NB4 (cell line): Measurements from ENCODE around the gene CDON.
A peak's percentile ranks its signal among the peaks of the same experiment; 100 is the strongest.
"Not testable (repeated sequence)": the region's sequence is repeated elsewhere in the genome, so short reads cannot be mapped to it uniquely, and the experiment has no call there.

Source experiments
- DNase-seq: peaks from one replicate; pipeline ENCODE4 v3.0.0; 2010; ENCODE audit warnings: low read depth
- H3K4me3 ChIP-seq: one replicate; pipeline ENCODE4 v1.5.1; 2011; ENCODE audit warnings: mild to moderate bottlenecking, low read depth, low read length, moderate library complexity
- CTCF ChIP-seq: IDR thresholded peaks from one replicate; pipeline ENCODE4 v1.5.1; 2012; ENCODE audit warnings: low read depth, low read length
- MAX ChIP-seq: IDR thresholded peaks from 2 replicates; pipeline ENCODE4 v1.6.1; 2011; ENCODE audit warnings: low read depth, low read length
- MYC ChIP-seq: IDR thresholded peaks from 2 replicates; pipeline ENCODE4 v1.6.1; 2011; ENCODE audit warnings: low read depth, low read length
- POLR2A ChIP-seq: IDR thresholded peaks from 2 replicates; pipeline ENCODE4 v1.6.1; 2011; ENCODE audit warnings: mild to moderate bottlenecking; ENCODE audit not compliant: insufficient read length; ENCODE audit errors: extremely low read depth

The CDON gene

GRCh38 chr11:125923633-125924032 lies 139.0 kb downstream of the CDON start:
- no peak for TF ChIP-seq CTCF
- TF ChIP-seq POLR2A: no peak
- TF ChIP-seq MAX: no peak
- no peak for TF ChIP-seq MYC
- no peak overlapping the region for H3K4me3 ChIP-seq
- no peak for DNase-seq

DNA sequence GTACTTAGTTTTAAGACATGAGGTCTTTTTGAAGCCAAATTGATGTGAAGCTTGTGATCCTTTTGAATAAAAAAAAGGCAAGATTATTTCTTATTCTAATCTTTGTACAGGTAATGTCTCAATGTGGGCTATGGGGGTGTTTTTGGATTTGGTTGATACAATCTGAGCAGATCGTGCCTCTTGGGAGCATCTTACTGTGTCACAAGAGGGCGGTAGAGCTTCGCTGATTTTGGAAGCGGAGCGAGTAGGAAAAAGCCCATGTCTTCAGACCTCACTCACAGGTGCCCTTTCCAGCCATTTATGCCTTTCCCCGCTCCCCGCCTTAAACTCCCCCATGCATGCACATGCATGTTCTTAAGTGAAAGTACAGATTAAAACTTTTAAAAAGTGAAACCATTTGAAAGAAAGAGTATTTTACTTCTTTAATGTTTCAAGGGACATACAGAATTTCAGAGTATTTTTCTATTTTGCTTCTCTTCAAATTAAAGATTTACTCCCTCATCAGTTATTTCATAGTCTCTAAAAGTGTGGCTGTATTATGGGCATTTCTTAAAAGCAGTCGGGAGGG lies 139.6 kb downstream of the CDON start:
- peak; percentile 94 for TF ChIP-seq CTCF
- TF ChIP-seq MYC: no peak
- DNase-seq: peak; percentile 82
- H3K4me3 ChIP-seq: no peak overlapping the region

DNA sequence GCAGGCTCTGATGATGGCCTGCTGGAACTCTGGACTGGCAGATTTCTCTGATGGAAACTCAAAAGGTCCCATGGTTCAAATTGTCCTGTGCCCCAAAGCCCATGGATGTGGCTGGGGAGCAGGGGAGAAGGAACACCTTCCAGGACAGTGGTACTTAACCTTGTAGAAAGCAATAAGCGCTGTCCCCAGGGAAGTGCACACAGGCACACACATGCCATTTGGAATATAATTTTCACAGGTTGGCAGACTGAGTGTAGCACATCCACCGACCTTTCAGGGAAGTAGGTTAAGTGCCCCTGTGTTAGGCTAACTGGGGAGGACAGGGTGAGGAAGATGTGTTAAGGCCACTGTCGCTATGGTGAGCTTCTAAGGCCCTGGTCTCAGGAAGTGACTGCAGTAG lies 140.5 kb downstream of the CDON start:
- no peak overlapping the region for H3K4me3 ChIP-seq
- TF ChIP-seq MAX (no peak), CTCF (no peak), POLR2A (no peak), MYC (no peak)
- no peak for DNase-seq

- TF ChIP-seq POLR2A (no peak), CTCF (no peak), MYC (no peak), MAX (no peak)
- DNase-seq: no peak
These were observed 141.6 kb downstream of the CDON start for GRCh38 chr11:125921042-125921441.

DNA sequence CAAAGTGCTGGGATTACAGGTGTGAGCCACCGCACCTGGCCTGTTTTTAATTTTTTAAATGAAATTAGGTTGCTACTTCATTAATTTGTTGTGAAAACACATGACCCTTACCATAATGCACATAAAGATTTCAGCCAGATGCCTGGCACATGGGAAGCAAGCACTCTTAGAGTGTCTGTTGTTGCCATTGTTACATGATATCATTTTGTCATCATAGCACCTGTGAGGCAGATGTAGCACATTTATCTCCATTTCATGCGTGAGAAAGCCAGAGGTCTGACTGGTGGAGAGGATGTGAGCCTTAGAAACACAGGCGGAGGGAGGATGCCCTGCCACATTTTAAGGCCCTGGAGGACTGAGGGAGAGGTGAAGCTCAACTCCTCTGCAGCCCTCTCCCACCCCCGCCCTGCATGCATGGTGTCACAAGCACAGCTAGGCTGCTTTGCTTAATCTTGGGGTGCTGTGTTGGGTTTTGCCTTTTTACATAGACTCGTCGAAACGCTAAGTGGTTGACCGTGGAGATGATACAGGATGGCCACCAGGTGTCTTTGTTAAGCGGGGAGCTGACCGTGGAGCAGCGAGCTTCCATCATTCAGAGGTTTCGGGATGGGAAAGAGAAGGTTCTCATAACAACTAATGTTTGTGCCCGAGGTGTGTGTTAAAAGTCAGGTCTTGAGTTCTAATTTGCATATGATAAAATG lies 144.4 kb downstream of the CDON start:
- H3K4me3 ChIP-seq: no peak overlapping the region
- TF ChIP-seq MYC (no peak), CTCF (peak; percentile 3)
- DNase-seq: no peak

More at GRCh38 chr11:125921042-125921441, 141.6 kb downstream of the CDON start:
- H3K4me3 ChIP-seq: no peak overlapping the region

DNA sequence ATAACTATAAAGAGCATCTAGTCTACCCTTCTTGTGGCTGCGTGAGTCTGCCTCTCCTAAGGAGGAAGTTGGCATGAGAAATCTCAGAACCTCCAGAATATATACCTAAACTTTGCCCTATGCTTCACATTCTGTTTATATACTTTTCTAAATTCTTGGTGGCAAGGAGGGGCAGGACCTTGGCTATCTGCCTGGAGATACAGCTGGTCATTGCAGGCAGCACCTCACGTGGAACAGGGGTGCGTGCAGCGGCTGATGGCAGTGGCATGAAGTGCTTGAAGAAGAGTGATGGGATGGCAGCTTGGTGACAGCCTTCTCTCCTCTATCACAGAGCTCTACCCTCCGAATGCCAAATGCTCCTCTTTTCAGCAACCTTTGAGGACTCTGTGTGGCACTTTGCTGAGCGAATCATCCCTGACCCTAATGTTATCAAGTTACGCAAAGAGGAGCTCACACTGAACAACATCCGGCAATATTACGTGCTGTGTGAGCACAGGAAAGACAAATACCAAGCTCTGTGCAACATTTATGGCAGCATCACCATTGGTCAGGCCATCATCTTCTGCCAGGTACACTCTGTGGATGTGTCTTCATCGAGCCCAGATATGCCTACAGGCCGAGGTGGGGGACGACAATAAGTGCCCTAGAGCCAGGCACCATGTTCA lies 145.9 kb downstream of the CDON start:
- H3K4me3 ChIP-seq: no peak overlapping the region
- TF ChIP-seq MAX (no peak), MYC (no peak), CTCF (no peak), POLR2A (no peak)
- DNase-seq: no peak

GRCh38 chr11:125914601-125915000 lies 148.1 kb downstream of the CDON start:
- DNase-seq, H3K4me3 ChIP-seq: not testable (repeated sequence)
